GM12875 (cell line): ENCODE measurements around the gene PCK1.

Source experiments
- H3K4me3 ChIP-seq: one replicate; pipeline ENCODE4 v1.5.1; 2011; ENCODE audit warnings: low read depth, low read length, control low read depth
- CTCF ChIP-seq: IDR thresholded peaks from 2 replicates; pipeline ENCODE4 v1.5.1; 2011; ENCODE audit warnings: low read depth, mild to moderate bottlenecking, control low read depth, inconsistent platforms, low read length, moderate library complexity, borderline replicate concordance; ENCODE audit not compliant: insufficient read depth

PCK1 gene

GRCh38 chr20:57545927-57546662, 14.8 kb upstream of the PCK1 start:
- H3K4me3 ChIP-seq, result no peak overlapping the region
- no peak for TF ChIP-seq CTCF

DNA sequence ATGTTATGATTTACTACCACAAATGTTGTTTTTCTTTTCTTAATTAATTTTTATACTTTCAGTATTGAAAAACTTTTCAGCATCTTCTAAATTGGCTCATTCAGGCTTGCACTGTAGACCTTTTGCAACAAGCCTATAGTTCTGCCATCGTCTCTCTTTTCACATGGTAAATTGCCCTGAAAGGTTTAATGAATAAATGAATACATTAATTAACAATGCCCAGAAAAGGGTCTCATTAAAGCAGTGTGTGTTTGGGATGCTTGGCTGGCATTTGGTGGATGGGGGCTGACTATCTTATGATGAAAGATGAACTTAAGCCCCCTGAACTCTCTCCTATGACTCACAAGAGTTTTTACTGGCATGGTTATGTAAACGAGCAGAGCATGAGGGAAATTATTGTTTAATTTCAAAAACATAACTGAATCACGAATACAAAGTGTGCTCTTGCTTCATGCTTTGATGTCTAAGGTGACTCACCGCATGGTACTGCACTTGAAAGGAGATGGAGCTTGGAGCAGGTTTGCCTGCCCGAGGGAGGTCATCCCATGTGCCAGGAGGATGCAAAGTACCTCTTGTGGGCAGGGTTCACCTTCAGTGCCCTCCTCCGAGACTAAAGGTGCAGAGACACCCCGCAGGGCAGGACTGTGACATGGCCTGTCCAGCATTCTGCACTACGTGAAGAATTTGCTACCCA, 13.8 kb upstream of the PCK1 start:
- TF ChIP-seq CTCF, result no peak
- no peak overlapping the region for H3K4me3 ChIP-seq

- no peak overlapping the region for H3K4me3 ChIP-seq
- TF ChIP-seq CTCF, result no peak
Measured at GRCh38 chr20:57548177-57549058, 12.5 kb upstream of the PCK1 start.

- no peak overlapping the region for H3K4me3 ChIP-seq
Measured at GRCh38 chr20:57552471-57552870, 8.4 kb upstream of the PCK1 start.

GRCh38 chr20:57553376-57554018, 7.4 kb upstream of the PCK1 start:
- TF ChIP-seq CTCF, result no peak
- H3K4me3 ChIP-seq, result no peak overlapping the region

More at GRCh38 chr20:57552471-57552870, 8.4 kb upstream of the PCK1 start:
- TF ChIP-seq CTCF, result no peak

- H3K4me3 ChIP-seq, result no peak overlapping the region
- TF ChIP-seq CTCF, result no peak
Measured at GRCh38 chr20:57555457-57556184, 5.3 kb upstream of the PCK1 start.
